ENCODE measurements around the gene CCDC33.
"Not testable (repeated sequence)": the region's sequence is repeated elsewhere in the genome, so short reads cannot be mapped to it uniquely, and the experiment has no call there.

Gene CCDC33

DNA sequence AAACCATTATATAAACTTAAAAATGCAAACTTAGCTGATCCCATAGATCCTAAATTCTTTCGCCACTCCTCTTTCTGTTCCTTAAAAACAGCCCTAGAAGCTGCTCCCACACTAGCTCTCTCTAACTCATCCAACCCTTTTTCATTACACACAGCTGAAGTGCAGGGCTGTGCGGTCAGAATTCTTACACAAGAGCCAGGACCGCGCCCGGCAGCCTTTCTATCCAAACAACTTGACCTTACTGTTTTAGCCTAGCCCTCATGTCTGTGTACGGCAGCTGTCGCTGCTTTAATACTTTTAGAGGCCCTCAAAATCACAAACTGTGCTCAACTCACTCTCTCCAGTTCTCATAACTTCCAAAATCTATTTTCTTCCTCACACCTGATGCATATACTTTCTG is 121.4 kb downstream of the CCDC33 start:
- not testable (repeated sequence) for H3K36me3 ChIP-seq (ENCODE audit: control insufficient read depth, insufficient read depth, low read length); H3K27ac ChIP-seq (ENCODE audit: insufficient read depth, low read length, poor library complexity, severe bottlenecking); H3K27me3 ChIP-seq (replicated peaks; ENCODE audit: control insufficient read depth, insufficient read depth, low read length, poor library complexity, severe bottlenecking); DNase-seq; H3K4me3 ChIP-seq (ENCODE audit: insufficient read depth, low read depth, low read length, poor library complexity, severe bottlenecking); H3K9me3 ChIP-seq (ENCODE audit: control insufficient read depth, low read length); H3K4me1 ChIP-seq (ENCODE audit: control insufficient read depth, insufficient read depth, low read length, poor library complexity, severe bottlenecking)

DNA sequence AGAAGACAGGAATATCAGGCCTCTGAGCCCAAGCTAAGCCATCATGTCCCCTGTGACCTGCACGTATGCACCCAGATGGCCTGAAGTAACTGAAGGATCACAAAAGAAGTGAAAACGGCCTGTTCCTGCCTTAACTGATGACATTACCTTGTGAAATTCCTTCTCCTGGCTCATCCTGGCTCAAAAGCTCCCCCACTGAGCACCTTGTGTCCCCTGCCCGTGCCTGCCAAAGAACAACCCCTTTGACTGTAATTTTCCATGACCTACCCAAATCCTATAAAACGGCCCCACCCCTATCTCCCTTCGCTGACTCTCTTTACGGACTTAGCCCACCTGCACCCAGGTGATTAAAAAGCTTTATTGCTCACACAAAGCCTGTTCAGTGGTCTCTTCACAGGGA is 123.2 kb downstream of the CCDC33 start:
- H3K4me3 ChIP-seq (ENCODE audit: insufficient read depth, low read depth, low read length, poor library complexity, severe bottlenecking); H3K27ac ChIP-seq (ENCODE audit: insufficient read depth, low read length, poor library complexity, severe bottlenecking); DNase-seq; H3K27me3 ChIP-seq (replicated peaks; ENCODE audit: control insufficient read depth, insufficient read depth, low read length, poor library complexity, severe bottlenecking); H3K9me3 ChIP-seq (ENCODE audit: control insufficient read depth, low read length); H3K36me3 ChIP-seq (ENCODE audit: control insufficient read depth, insufficient read depth, low read length); H3K4me1 ChIP-seq (ENCODE audit: control insufficient read depth, insufficient read depth, low read length, poor library complexity, severe bottlenecking): not testable (repeated sequence)

DNA sequence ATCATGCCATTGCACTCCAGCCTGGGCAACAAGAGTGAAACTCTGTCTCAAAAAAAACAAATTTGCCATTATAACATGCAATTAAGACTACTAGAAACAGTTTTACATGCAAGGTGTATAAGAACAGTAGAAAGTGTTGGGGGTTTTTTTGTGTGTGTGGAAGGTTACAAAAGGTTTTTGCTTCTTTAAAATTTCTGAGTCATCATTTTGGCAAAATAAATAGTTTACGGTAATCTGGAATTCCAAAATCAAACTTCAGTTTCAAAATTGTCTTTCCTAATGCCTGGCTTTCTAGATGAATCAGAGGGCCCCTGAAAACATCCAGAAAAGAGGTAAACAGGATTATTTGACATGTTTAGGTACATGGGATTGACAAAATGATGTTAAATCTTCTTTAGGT is 124.7 kb downstream of the CCDC33 start:
- not testable (repeated sequence) for H3K27ac ChIP-seq (ENCODE audit: insufficient read depth, low read length, poor library complexity, severe bottlenecking)
- peaks cover 16% of the 10 kb centered on the region for H3K27me3 ChIP-seq (replicated peaks; ENCODE audit: control insufficient read depth, insufficient read depth, low read length, poor library complexity, severe bottlenecking)

DNA sequence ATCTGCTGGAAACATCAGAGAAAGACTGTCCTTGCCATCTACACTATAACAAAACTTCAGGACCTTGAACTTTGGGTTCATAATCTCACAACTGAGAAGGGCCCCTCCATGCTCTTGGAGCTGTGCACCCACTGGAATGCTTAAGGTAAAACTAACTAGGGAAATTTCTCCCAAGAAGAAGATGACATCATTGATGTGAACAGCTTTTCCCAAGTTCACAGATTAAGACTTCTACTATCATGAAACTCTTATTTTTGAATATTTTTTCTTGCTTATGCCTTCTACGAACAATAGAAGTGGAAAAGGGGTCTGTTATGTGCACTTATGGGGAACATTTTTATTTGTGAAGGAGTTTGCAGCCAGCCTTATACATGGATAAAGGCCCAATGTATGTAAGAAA is 126.4 kb downstream of the CCDC33 start:
- peaks cover 3% of the 10 kb centered on the region for H3K4me1 ChIP-seq (ENCODE audit: control insufficient read depth, insufficient read depth, low read length, poor library complexity, severe bottlenecking)
- no peak overlapping the region for H3K27ac ChIP-seq (ENCODE audit: insufficient read depth, low read length, poor library complexity, severe bottlenecking)
- H3K27me3 ChIP-seq (replicated peaks; ENCODE audit: control insufficient read depth, insufficient read depth, low read length, poor library complexity, severe bottlenecking): peaks cover 24% of the 10 kb centered on the region
- no peak overlapping the region for H3K4me3 ChIP-seq (ENCODE audit: insufficient read depth, low read depth, low read length, poor library complexity, severe bottlenecking)
- DNase-seq: no peak
- H3K36me3 ChIP-seq (ENCODE audit: control insufficient read depth, insufficient read depth, low read length): no peaks in the 10 kb centered on the region
- no peaks in the 10 kb centered on the region for H3K9me3 ChIP-seq (ENCODE audit: control insufficient read depth, low read length)

More for the DNA sequence above, 124.7 kb downstream of the CCDC33 start:
- not testable (repeated sequence) for DNase-seq; H3K4me3 ChIP-seq (ENCODE audit: insufficient read depth, low read depth, low read length, poor library complexity, severe bottlenecking); H3K36me3 ChIP-seq (ENCODE audit: control insufficient read depth, insufficient read depth, low read length); H3K9me3 ChIP-seq (ENCODE audit: control insufficient read depth, low read length); H3K4me1 ChIP-seq (ENCODE audit: control insufficient read depth, insufficient read depth, low read length, poor library complexity, severe bottlenecking)

DNA sequence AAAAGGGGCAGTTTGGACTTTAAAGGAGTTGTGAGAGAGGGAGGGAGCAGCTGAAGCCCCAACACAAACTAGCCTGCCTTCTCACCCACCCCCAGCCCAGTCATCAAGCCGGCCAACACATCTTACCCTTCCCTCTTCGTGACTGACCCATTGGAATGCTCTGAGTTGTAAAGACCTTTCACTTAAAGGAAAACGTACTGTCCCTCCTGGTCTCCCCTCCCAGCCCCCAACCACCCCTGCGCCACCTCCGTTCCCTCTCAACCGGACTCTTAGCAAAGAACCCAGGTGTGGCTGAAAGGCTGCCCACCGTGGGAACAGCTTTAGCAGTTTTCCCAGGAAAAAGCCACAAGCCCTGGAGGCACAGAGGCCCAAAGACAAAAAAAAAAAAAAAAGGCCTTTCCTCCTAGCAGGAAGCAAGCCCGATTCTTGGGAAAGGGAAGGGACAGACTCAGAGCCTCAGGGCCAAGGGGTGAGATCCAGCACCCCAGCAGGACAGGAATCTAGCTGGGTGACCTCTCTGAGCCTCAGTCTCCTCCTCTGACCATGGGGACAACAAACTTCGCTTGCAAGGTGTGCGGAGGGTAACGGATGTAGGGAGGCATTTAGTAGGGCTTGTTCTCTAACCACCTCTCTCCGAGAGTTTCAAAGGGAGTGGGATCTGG is 128.9 kb downstream of the CCDC33 start:
- no peaks in the 10 kb centered on the region for H3K9me3 ChIP-seq (ENCODE audit: control insufficient read depth, low read length)
- no peaks in the 10 kb centered on the region for H3K36me3 ChIP-seq (ENCODE audit: control insufficient read depth, insufficient read depth, low read length)
- no peak for DNase-seq
- H3K4me3 ChIP-seq (ENCODE audit: insufficient read depth, low read depth, low read length, poor library complexity, severe bottlenecking): no peak overlapping the region
- peaks cover 3% of the 10 kb centered on the region for H3K4me1 ChIP-seq (ENCODE audit: control insufficient read depth, insufficient read depth, low read length, poor library complexity, severe bottlenecking)
- peaks cover 29% of the 10 kb centered on the region for H3K27me3 ChIP-seq (replicated peaks; ENCODE audit: control insufficient read depth, insufficient read depth, low read length, poor library complexity, severe bottlenecking)
- H3K27ac ChIP-seq (ENCODE audit: insufficient read depth, low read length, poor library complexity, severe bottlenecking): no peak overlapping the region

DNA sequence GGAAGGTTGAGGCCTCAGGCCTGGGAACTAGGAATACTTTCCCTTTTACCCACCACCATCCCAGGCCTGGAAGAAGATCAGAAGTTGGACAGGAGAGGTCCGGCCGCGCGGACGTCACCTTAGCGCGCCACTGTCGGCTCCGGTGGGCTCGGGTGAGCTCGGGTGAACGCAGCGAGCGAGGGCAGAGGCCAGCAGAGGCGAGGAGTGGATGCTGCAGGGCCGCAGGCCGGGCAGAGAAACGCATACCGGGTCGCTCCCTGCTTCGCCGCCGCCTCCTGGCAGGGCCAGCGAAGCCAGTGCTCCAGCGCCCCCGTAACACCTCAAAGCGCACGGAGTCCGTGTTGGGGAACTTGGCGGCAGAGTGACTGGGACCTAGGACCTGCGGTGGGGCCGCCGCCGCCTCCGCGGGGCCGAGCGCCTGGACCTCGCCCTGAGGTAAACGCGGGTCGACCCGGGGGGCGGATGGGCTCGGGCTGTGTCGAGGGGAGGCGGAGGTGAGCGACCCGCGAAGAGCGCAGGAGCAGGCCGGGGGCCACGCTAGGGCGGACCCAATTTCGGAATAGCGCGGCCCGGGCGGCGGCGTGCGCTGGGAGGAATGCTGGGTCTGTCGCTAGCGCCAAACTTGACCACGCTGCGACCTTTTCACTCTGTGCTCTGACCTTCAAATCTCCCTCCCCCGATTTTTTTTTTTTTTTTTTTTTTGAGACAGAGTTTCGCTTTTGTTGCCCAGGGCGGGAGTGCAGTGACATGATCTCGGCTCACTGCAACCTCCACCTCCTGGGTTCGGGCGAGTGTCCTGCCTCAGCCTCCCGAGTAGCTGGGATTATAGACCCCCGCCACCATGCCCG is 129.7 kb downstream of the CCDC33 start:
- no peak for DNase-seq
- Histone ChIP-seq H3K9me3 (ENCODE audit: control insufficient read depth, low read length) (no peaks in the 10 kb centered on the region), H3K27ac (ENCODE audit: insufficient read depth, low read length, poor library complexity, severe bottlenecking) (no peak overlapping the region), H3K27me3 (replicated peaks; ENCODE audit: control insufficient read depth, insufficient read depth, low read length, poor library complexity, severe bottlenecking) (peaks cover 29% of the 10 kb centered on the region), H3K36me3 (ENCODE audit: control insufficient read depth, insufficient read depth, low read length) (no peaks in the 10 kb centered on the region), H3K4me3 (ENCODE audit: insufficient read depth, low read depth, low read length, poor library complexity, severe bottlenecking) (peak overlapping the region; percentile 40), H3K4me1 (ENCODE audit: control insufficient read depth, insufficient read depth, low read length, poor library complexity, severe bottlenecking) (peaks cover 3% of the 10 kb centered on the region)

DNA sequence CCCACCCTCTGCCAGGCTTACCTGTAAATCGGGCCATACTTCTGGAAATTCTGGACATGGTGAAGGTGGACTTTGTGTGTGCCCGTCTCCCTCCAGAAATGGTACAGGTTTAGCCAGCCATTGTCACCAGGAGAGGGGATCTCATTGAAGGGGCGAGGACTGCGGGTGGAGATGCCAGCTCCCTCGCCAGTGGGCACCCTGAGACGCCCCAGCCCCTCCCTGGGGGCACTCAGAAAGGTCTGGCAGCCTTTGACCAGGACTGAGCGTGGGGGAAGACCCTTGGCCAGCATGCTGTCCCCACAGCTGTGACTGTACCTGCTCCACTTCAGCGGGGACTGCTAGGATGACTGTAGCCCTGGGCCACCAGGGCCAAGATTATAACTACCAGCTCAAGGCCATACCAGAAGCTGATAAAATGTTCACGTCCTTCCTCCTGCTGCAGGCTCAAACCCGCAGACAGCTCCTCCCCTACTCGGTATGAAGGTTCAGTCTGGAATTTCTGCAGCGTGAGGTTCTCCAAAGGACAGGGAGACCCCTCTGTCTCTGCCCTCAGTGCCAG is 131.2 kb downstream of the CCDC33 start, which contains the start of gene CYP11A1:
Gene CYP11A1 (minus strand): TSS at position 351 of the 559 bp plus-strand sequence. CDS start 61 bp downstream, at position 290.
- no peak for DNase-seq
- Histone ChIP-seq H3K27me3 (replicated peaks; ENCODE audit: control insufficient read depth, insufficient read depth, low read length, poor library complexity, severe bottlenecking) (peaks cover 29% of the 10 kb centered on the region), H3K4me3 (ENCODE audit: insufficient read depth, low read depth, low read length, poor library complexity, severe bottlenecking) (no peak within 1 kb of the TSS), H3K36me3 (ENCODE audit: control insufficient read depth, insufficient read depth, low read length) (no peaks in the 10 kb centered on the region), H3K9me3 (ENCODE audit: control insufficient read depth, low read length) (no peaks in the 10 kb centered on the region), H3K27ac (ENCODE audit: insufficient read depth, low read length, poor library complexity, severe bottlenecking) (no peak within 1 kb of the TSS), H3K4me1 (ENCODE audit: control insufficient read depth, insufficient read depth, low read length, poor library complexity, severe bottlenecking) (peaks cover 3% of the 10 kb centered on the region)

DNA sequence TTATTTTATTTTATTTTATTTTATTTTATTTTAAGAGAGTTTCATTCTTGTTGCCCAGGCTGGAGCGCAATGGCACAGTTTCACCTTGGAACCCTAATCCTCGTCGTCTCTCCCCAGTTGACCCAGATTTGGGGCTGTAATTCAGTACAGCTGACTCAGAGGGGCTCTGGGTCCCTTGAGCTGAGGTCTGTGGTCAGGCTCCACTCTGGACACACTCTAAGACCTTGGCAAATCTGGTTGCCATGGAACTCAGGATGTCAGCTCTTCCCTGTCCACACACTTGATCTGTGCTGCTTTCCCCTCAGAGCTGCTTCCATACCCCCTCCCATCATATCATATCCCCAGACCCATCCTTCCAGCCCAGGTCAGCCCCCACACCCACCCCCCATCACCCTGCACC is 132.0 kb downstream of the CCDC33 start:
- H3K27me3 ChIP-seq (replicated peaks; ENCODE audit: control insufficient read depth, insufficient read depth, low read length, poor library complexity, severe bottlenecking): peaks cover 29% of the 10 kb centered on the region
- H3K36me3 ChIP-seq (ENCODE audit: control insufficient read depth, insufficient read depth, low read length): no peaks in the 10 kb centered on the region
- DNase-seq: no peak
- no peak overlapping the region for H3K4me3 ChIP-seq (ENCODE audit: insufficient read depth, low read depth, low read length, poor library complexity, severe bottlenecking)
- no peak overlapping the region for H3K27ac ChIP-seq (ENCODE audit: insufficient read depth, low read length, poor library complexity, severe bottlenecking)
- H3K4me1 ChIP-seq (ENCODE audit: control insufficient read depth, insufficient read depth, low read length, poor library complexity, severe bottlenecking): peaks cover 3% of the 10 kb centered on the region
- H3K9me3 ChIP-seq (ENCODE audit: control insufficient read depth, low read length): no peaks in the 10 kb centered on the region

DNA sequence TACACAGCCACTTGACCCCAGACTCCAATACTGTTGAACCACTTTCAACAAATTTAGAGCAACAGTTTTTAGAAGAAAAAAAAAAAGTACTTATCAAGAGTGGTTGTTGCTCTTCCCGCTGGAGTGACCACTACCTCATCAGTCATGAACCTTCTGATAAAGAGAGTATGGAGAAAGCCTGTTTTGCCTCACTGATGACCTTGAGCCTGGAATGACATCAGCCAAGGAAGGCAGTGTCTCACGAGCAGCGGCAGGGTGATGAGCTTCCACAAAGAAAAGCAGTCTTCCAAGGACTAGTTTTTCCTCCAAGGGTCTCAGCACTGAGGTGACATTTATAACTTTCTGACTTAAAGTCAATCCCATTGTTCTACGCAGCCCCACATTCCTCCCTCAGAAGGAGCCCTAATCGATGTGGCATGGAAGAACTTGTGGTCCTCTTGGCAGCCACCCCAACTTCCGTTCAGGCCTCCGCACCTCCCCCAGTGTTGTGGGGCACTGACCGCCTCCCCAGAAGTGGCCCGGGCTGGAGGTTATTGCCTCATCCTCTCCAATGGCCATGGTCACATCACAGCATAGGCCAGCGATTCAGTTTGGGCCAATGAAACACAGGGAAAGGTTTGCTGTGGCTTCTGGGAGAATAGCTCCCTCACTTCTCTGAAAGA is 133.1 kb downstream of the CCDC33 start:
- peaks cover 29% of the 10 kb centered on the region for H3K27me3 ChIP-seq (replicated peaks; ENCODE audit: control insufficient read depth, insufficient read depth, low read length, poor library complexity, severe bottlenecking)

More for the DNA sequence above, 133.1 kb downstream of the CCDC33 start:
- no peak for DNase-seq
- H3K36me3 ChIP-seq (ENCODE audit: control insufficient read depth, insufficient read depth, low read length): no peaks in the 10 kb centered on the region
- H3K4me1 ChIP-seq (ENCODE audit: control insufficient read depth, insufficient read depth, low read length, poor library complexity, severe bottlenecking): peaks cover 3% of the 10 kb centered on the region
- no peaks in the 10 kb centered on the region for H3K9me3 ChIP-seq (ENCODE audit: control insufficient read depth, low read length)
- H3K4me3 ChIP-seq (ENCODE audit: insufficient read depth, low read depth, low read length, poor library complexity, severe bottlenecking): no peak overlapping the region
- H3K27ac ChIP-seq (ENCODE audit: insufficient read depth, low read length, poor library complexity, severe bottlenecking): no peak overlapping the region
